ENCODE data around the gene ARHGAP22.

Gene ARHGAP22

GRCh38 chr10:48511875-48512231 lies 93.0 kb downstream of the ARHGAP22 start:
- no peak for DNase-seq (ENCODE audit: low read depth in 2 of 2)

GRCh38 chr10:48511066-48511874 lies 93.6 kb downstream of the ARHGAP22 start:
- DNase-seq (ENCODE audit: low read depth in 2 of 2) = no peak

- no peak for DNase-seq (ENCODE audit: low read depth in 2 of 2)
Measured at GRCh38 chr10:48509974-48510692, 94.7 kb downstream of the ARHGAP22 start.

GRCh38 chr10:48508791-48509772 lies 95.8 kb downstream of the ARHGAP22 start:
- DNase-seq (ENCODE audit: low read depth in 2 of 2) = no peak

GRCh38 chr10:48507933-48508790 lies 96.7 kb downstream of the ARHGAP22 start:
- DNase-seq (ENCODE audit: low read depth in 2 of 2) = no peak

- no peak for DNase-seq (ENCODE audit: low read depth in 2 of 2)
Measured at GRCh38 chr10:48507494-48507893, 97.4 kb downstream of the ARHGAP22 start.

GRCh38 chr10:48506147-48506917 lies 98.5 kb downstream of the ARHGAP22 start:
- no peak for DNase-seq (ENCODE audit: low read depth in 2 of 2)

GRCh38 chr10:48505394-48506112 lies 99.3 kb downstream of the ARHGAP22 start:
- DNase-seq (ENCODE audit: low read depth in 2 of 2) = no peak

GRCh38 chr10:48504141-48504885 lies 100.6 kb downstream of the ARHGAP22 start:
- DNase-seq (ENCODE audit: low read depth in 2 of 2) = no peak

GRCh38 chr10:48503293-48503911 lies 101.5 kb downstream of the ARHGAP22 start:
- DNase-seq (ENCODE audit: low read depth in 2 of 2) = no peak

GRCh38 chr10:48502791-48503190 lies 102.1 kb downstream of the ARHGAP22 start:
- no peak for DNase-seq (ENCODE audit: low read depth in 2 of 2)

- DNase-seq (ENCODE audit: low read depth in 2 of 2) = no peak
Measured at GRCh38 chr10:48501787-48502771, 102.8 kb downstream of the ARHGAP22 start.

GRCh38 chr10:48501226-48501625 lies 103.6 kb downstream of the ARHGAP22 start:
- no peak for DNase-seq (ENCODE audit: low read depth in 2 of 2)

- DNase-seq (ENCODE audit: low read depth in 2 of 2) = no peak
Measured at GRCh38 chr10:48500771-48501170, 104.1 kb downstream of the ARHGAP22 start.

- DNase-seq (ENCODE audit: low read depth in 2 of 2) = no peak
Measured at GRCh38 chr10:48498940-48499510, 105.8 kb downstream of the ARHGAP22 start.

GRCh38 chr10:48497780-48498770 lies 106.8 kb downstream of the ARHGAP22 start:
- DNase-seq (ENCODE audit: low read depth in 2 of 2) = no peak
